ENCODE measurements around the gene PPM1G.

DNA sequence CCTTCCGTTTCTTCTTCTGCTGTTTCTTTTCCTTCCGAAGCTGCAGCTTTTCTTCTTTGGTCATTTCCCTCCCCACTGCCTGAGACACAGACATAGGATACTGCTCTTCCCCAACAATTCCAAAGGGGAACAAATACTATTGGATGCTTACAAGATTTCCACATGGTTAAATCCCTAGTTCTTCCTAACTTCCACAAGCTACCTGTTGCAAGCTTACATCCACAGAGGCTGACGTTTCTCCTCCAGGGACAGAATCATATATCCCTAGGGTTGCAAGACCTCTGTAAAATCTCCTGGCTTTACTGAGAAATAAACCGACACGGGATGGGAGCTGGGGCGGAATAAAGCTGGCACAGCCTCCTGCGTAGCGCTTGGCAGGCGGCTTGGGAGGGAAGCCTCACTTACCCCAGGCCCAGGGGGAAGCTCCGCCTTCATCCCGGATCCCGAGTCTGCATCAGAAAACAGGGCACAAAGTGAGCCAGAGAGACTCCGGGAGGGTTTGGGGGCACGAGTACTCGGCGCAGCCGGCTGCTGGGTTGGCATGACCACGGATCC, 39.8 kb downstream of the PPM1G start:
- TF ChIP-seq CTCF (IDR thresholded peaks at IDR 0.05) (no peak), POLR2A (IDR thresholded peaks at IDR 0.05) (no peak)
